GM18526 (cell line): ENCODE results near the gene SPRN.

Experiments
- POLR2A ChIP-seq: IDR thresholded peaks from 3 replicates; pipeline ENCODE4 v1.6.1; 2011; ENCODE audit not compliant: insufficient read length; ENCODE audit errors: extremely low read depth

Gene SPRN

GRCh38 chr10:133397938-133398337, 26.5 kb downstream of the SPRN start:
- no peak for TF ChIP-seq POLR2A

GRCh38 chr10:133396035-133396624, 28.3 kb downstream of the SPRN start:
- no peak for TF ChIP-seq POLR2A

DNA sequence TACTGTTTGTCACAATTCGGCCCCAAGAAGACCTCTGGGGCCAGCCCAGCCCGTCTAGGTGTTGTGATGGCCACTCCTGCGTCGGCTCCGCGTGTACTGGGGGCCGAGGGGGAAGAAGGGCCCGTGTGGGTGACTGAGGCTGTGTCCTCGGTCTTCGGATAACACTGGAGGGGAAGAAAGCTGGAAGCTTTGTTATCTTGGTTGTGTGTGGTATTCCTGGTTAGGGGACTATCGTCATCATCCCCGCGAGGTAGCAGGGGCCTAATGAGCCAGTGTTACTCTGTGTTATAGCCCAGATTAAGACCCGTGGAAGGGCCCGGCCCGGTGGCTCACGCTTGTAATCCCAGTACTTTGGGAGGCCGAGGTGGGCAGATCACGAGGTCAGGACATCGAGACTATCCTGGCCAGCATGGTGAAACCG, 29.6 kb downstream of the SPRN start:
- no peak for TF ChIP-seq POLR2A

DNA sequence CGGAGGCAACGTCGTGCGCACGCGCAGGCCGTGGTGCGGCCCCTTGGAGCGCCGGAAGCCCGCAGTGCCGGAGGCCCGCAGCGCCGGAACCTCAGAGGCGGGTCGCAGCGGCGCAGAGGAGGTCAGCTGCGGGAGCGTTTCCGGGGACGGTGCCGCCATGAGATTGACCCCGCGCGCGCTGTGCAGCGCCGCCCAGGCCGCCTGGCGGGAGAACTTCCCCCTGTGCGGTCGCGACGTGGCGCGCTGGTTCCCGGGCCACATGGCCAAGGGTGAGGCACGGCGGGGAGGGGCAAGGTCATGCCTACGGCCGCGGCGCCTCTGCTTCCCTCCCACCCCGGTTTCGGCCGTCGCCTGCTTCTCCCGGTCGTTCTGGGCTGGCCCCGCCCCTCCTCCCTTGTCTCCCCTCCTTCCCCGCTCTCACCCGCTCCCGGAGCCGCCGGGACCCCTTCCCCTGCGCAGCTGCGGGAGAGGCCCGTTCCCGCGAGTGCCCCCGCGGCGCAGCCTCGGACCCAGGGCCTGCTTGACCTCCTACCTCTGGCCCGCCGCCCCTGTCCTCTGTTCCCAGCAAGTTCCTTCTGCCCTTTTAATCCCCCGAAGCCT, 30.3 kb downstream of the SPRN start, which contains the start of gene MTG1:
Gene MTG1, plus strand, starts transcription at position 94 of the 600 bp plus-strand sequence. Its CDS starts 64 bp downstream, at position 158.
- peak; percentile 89 for TF ChIP-seq POLR2A

DNA sequence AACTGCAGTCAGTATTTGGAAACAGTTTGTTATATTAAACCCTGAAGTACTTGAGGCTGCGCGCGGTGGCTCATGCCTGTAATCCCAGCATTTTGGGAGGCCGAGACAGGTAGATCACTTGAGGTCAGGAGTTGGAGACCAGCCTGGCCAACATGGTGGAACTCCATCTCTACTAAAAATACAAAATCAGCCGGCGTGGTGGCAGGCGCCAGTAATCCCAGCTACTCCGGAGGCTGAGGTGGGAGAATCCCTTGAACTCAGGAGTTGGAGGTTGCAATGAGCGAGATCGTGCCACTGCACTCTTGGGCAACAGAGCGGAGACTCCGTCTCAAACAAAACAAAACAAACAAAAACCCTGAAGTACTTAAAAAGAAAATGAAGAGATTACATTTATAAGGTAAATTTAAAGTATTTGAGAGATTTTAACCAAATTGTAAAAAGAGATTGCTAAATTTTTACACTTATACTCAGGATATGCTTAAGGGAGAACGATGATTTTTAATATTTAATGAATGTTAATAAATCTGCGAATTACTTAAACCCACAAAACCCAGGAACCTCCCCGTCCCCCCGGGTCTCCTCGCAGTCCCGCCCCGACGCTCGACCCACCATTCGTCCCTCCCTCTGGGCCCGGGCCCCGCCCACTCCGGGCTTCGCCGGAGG, 30.9 kb downstream of the SPRN start:
- TF ChIP-seq POLR2A: no peak

GRCh38 chr10:133391761-133392518, 32.5 kb downstream of the SPRN start:
- TF ChIP-seq POLR2A: no peak

DNA sequence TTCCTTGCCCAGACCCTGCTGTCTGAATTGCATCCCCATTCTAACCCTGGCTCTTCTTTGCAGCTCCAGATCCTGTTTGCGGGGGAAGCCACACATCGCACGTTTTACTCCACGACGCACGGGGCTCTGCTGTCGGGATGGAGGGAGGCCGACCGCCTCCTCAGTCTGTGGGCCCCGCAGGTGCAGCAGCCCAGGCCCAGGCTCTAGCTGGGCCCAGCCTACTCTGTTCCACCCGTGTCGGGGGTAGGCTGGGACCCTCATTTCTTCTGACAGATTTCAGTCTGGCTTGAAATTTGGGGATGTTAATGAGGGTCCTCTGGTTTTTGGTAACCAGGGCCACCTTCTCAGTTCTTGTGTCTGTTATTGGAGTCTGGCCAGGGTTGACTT, 33.2 kb downstream of the SPRN start:
- TF ChIP-seq POLR2A: no peak

DNA sequence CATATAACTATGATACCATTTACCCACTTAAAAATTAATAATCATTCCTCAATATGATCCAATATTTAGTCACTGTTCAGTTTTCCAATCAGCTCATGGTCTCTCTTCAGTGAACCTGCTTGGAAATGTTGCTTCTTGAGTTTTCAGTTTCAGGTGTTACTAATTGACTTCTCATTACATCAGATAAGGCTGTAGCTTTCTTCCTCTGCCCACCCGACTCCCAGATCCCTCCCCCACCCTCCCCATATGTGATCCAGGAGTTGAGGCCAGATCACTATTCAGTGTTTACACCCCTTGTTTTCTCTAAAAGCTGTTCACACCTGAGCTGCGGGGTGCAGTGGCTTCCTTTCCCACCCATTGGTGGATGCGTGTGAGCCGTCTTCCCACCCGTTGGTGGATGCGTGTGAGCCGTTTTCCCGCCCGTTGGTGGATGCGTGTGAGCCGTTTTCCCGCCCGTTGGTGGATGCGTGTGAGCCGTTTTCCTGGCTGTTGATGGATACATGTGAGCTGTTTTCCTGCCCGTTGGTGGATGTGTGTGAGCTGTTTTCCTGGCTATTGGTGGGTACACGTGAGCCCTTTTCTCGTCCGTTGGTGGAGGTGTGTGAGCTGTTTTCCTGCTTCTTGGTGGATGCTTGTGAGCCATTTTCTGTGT, 33.7 kb downstream of the SPRN start:
- no peak for TF ChIP-seq POLR2A

GRCh38 chr10:133388973-133389818, 35.2 kb downstream of the SPRN start:
- peak; percentile 40 for TF ChIP-seq POLR2A

DNA sequence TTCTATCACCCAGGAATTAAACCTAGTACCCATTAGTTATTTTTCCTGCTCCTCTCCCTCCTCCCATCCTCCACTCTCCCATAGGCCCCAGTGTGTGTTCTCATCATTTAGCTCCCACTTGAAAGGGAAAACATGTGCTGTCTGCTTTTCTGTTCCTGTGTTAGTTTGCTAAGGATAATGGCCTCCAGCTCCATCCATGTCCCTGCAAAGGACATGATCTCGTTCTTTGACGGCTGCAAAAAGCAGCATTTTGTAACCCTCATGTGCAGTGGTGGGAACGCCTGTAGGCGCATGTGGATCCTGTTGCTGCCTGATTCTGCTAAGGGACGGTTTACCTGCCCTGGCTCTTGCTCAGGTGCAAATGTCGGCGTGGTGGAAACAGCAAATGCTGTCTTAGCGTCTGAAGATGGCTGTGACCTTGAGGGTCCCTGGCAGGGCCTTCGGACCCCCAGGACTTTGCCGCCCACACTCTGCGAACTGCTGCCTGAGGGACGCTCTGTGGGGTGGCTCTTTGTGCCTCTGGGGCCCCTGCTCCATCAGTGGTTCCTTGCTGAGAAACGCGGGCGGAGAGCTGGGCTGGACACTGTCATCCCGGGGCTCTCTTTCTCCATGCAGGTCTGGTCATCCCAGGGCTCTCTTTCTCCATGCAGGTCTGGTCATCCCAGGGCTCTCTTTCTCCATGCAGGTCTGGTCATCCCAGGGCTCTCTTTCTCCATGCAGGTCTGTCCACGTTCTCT, 36.0 kb downstream of the SPRN start:
- TF ChIP-seq POLR2A: no peak

GRCh38 chr10:133385214-133385613, 39.2 kb downstream of the SPRN start:
- TF ChIP-seq POLR2A: no peak

DNA sequence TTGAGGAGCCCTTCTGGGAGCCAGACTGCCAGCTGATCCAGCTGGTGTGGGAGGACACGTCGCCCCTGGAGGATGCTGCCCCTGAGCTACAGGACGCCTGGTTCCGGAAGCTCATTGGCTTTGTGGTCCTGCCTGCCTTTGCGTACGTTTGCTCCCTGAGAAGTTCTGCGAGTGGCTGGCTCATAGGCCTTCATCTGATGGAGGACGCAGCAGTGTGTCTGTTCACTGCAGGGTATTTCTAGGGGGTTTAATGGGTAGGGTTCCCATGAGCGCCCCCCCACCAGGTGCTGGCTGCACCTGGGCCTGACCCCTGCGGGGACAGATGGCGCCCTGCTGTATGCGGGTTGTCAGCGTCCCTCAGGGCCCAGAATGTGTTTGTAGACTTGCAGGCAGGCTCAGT, 40.4 kb downstream of the SPRN start:
- no peak for TF ChIP-seq POLR2A

GRCh38 chr10:133383551-133383950, 40.9 kb downstream of the SPRN start:
- no peak for TF ChIP-seq POLR2A

- TF ChIP-seq POLR2A: no peak
Measured at GRCh38 chr10:133381036-133381435, 43.4 kb downstream of the SPRN start.
